Fibroblast of pulmonary artery (primary cell): ENCODE results near the gene FAM53B.

ENCODE experiments used
- DNase-seq: peaks from one replicate; pipeline ENCODE4 v3.0.0-alpha.2; 2010; ENCODE audit warnings: low read depth
- H3K4me3 ChIP-seq: replicated peaks from 2 replicates; pipeline ENCODE4 v1.5.1; 2011; ENCODE audit warnings: low read depth, mild to moderate bottlenecking, control low read depth, low read length, moderate library complexity
- TF ChIP-seq, protein P1 (sequence below): IDR thresholded peaks from 2 replicates; pipeline ENCODE4 v1.5.1; 2011; ENCODE audit warnings: mild to moderate bottlenecking, control low read depth, low read length, inconsistent platforms; ENCODE audit errors: missing control alignments

FAM53B gene

DNA sequence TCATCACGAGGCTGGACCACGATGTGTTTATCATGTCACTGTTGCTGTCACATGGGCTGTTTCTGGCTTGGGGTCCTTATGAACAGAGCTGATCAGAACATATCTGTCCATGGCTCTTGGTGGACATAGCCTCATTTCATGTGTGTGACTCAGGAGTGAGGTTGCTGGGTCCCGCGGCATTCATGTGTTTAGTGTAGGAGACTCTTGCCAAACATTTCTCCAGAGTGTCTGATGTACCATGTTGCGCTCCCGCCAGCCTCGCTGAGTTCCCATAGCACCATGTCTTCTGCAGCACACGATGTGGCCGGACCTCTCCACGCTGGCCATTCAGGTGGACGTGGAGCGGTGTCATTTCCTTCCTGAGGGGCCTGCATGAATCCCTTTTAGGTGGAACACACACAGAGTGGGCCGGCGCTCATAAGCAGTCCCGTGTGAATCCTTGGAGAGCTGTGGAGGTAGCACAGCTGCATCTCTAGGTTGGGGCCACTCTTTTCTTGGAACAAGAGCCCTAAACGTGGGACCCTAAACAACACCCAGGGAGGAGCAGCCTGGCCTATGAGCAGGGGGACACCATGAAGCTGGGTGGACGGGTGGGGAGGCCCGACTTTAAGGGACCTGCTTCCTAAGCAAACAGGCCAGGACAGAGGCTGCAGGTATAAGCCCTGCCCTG, 147.9 kb downstream of the FAM53B start:
- TF ChIP-seq, protein P1, sequence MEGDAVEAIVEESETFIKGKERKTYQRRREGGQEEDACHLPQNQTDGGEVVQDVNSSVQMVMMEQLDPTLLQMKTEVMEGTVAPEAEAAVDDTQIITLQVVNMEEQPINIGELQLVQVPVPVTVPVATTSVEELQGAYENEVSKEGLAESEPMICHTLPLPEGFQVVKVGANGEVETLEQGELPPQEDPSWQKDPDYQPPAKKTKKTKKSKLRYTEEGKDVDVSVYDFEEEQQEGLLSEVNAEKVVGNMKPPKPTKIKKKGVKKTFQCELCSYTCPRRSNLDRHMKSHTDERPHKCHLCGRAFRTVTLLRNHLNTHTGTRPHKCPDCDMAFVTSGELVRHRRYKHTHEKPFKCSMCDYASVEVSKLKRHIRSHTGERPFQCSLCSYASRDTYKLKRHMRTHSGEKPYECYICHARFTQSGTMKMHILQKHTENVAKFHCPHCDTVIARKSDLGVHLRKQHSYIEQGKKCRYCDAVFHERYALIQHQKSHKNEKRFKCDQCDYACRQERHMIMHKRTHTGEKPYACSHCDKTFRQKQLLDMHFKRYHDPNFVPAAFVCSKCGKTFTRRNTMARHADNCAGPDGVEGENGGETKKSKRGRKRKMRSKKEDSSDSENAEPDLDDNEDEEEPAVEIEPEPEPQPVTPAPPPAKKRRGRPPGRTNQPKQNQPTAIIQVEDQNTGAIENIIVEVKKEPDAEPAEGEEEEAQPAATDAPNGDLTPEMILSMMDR, result no peak
- no peak overlapping the region for H3K4me3 ChIP-seq
- DNase-seq, result no peak

GRCh38 chr10:124595143-124595883, 148.9 kb downstream of the FAM53B start:
- DNase-seq, result no peak
- TF ChIP-seq, protein P1, result no peak
- H3K4me3 ChIP-seq, result no peak overlapping the region

DNA sequence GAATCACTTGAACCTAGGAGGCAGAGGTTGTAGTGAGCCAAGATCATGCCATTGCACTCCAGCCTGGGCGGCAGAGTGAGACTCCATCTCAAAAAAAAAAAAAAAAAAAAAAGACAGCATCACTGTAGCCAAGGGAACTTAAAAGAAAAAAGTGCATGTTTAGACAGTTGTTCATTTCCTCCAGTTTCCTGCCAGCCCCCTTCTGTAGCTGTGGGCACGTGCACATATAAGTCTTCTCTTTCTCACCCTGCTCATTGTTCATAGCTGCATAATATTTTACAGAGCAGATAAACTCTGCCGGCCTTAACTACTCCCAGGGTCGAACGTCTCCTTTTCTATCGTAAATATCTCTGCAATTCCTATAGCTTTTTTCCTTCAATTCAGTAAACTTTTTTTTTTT, 149.9 kb downstream of the FAM53B start:
- DNase-seq, result peak; percentile 36
- H3K4me3 ChIP-seq, result no peak overlapping the region
- TF ChIP-seq, protein P1, result no peak

DNA sequence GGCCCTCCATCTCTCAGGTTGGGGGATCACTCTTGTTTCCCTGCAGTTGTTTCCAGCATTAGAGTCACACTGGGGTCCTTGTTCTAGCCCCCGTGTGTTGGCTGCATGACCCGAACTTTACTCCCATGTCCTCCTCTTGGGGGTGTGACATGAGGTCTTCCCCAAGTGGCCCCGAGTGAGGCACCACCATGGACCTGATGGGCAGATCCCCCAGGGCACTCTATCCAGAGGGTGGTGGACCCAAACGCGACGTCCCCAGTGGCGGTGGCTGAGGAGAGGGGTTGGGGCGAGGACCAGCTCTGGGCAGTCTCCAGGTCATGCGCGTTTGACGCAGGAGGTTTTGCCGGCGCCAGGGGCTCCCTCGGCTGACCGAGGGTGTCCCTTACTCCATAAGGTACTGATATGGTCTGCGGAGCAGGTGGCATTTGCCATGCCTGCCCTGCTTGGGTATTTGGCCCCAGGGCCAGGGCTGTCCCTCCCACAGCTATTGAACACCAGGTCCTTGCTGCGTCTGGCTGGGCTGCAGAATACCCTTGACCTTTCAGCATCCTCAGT, 150.7 kb downstream of the FAM53B start:
- TF ChIP-seq, protein P1, result no peak
- no peak overlapping the region for H3K4me3 ChIP-seq
- DNase-seq, result no peak

GRCh38 chr10:124592736-124593430, 151.3 kb downstream of the FAM53B start:
- TF ChIP-seq, protein P1, result no peak
- H3K4me3 ChIP-seq, result no peak overlapping the region
- no peak for DNase-seq

- no peak overlapping the region for H3K4me3 ChIP-seq
- TF ChIP-seq, protein P1, result no peak
- DNase-seq, result no peak
Observed at GRCh38 chr10:124592101-124592500, 152.1 kb downstream of the FAM53B start.
